ENCODE results near the gene RBM12.
"Not testable (repeated sequence)": the region's sequence is repeated elsewhere in the genome, so short reads cannot be mapped to it uniquely, and the experiment has no call there.

The RBM12 gene

DNA sequence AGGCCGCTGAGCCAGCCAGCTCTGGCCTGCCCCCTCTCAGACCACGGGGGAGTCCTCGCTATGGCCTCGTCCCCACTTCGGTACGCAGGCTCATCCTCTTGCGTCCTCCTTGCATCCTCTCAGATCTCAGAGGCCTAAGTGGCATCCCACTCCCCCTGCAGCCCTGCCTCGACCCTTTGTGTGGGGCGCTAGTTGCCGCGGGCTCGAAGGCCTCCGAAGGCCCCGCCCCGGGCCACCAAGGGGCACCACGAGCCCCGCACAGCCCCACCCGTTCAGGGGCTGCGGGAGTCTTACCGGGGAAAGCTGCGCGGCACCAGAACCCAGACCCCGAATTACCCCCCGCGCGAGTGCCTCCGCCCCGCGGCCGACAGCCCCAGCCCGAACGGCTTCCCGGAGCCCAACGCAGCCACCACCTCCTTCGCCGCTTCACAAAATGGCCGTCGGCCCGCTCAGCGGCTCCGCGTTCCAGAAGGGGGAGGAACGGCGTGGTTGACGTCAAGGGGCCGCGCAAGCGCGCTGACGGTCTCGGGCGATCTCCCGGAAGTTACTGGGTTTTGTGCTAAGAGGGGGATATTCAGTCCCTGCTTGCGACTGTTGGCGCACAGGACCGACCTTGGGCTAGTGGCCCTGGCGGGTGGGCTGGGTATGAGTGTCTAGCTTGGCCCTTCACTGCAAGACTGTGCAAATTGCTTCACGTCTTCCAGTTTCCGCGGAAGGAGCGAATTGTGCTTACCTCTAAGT is at the start of gene RBM12, which contains the start of gene CPNE1:
TSS of gene RBM12 (minus strand) at position 435 of the 741 bp plus-strand sequence. CDS start 9,578 bp downstream, outside the sequence.
TSS of gene CPNE1 (minus strand) at position 435 of the 741 bp plus-strand sequence. CDS start 31,977 bp downstream, outside the sequence.
- H3K4me1 ChIP-seq = peaks cover 29 to 42% (median 38%) of the 10 kb centered on the region in 10 experiments
- peaks cover 42 to 47% (median 45%) of the 10 kb centered on the region in 11 experiments for H4K20me1 ChIP-seq
- 0 out of 22 replicates have a peak, but pooled peaks of 1 of the 11 experiments have one; percentile 9 for TF ChIP-seq Cebpa-rat (IDR thresholded peaks at IDR 0.05)
- H3K27me3 ChIP-seq = no peaks in the 10 kb centered on the region
- peak within 1 kb of the TSS; percentile 83 to 95 (median 89) for H3K4me3 ChIP-seq
- peaks cover 0 to 4% (median 0%) of the 10 kb centered on the region in 11 experiments; a peak in 1 of 22 replicates for H3K9me3 ChIP-seq (replicated peaks in 1 of 11)
- H3K9ac ChIP-seq = peak within 1 kb of the TSS; percentile 94 to 99 (median 98)
- peak within 1 kb of the TSS; percentile 86 to 98 (median 93) for H3K4me2 ChIP-seq
- peaks cover 13 to 38% (median 20%) of the 10 kb centered on the region in 11 experiments for H3K36me3 ChIP-seq
- H3K27ac ChIP-seq = peak within 1 kb of the TSS; percentile 95 to 99 (median 98)

GRCh38 chr20:35714127-35714526 is 49.4 kb upstream of the RBM12 start:
- Histone ChIP-seq H3K36me3 (peaks cover 98 to 100% (median 100%) of the 10 kb centered on the region in 11 experiments), H3K9ac (no peak overlapping the region), H3K27ac (peak overlapping the region in 2 of 11 experiments; percentile 26 to 55; a peak in 3 of 22 replicates), H4K20me1 (peaks cover 100% of the 10 kb centered on the region in 11 experiments), H3K4me2 (peak overlapping the region in 2 of 11 experiments; percentile 4 to 26; a peak in 3 of 22 replicates), H3K9me3 (replicated peaks in 1 of 11) (no peaks in the 10 kb centered on the region), H3K27me3 (no peaks in the 10 kb centered on the region), H3K4me1 (peaks cover 0 to 20% (median 5%) of the 10 kb centered on the region in 10 experiments; a peak in 7 of 20 replicates), H3K4me3 (no peak overlapping the region)
- no peak for TF ChIP-seq Cebpa-rat (IDR thresholded peaks at IDR 0.05)

DNA sequence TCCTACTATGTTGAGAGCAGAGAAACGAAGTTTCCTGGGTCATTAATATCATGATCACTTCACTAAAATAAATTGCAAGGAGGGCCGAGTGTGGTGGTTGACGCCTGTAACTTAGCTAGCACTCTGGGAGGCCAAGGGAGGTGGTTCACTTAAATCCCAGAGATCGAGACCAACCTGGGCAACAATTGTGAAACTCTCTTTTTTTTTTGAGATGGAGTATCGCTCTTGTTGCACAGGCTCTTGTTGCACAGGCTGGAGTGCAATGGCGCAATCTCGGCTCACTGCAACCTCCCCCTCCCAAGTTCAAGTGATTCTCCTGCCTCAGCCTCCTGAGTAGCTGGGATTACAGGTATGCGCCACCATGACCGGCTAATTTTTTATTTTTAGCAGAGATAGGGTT is 48.4 kb upstream of the RBM12 start:
- peaks cover 98 to 100% (median 100%) of the 10 kb centered on the region in 11 experiments for H3K36me3 ChIP-seq
- H3K27me3 ChIP-seq; H3K9ac ChIP-seq; H3K9me3 ChIP-seq (replicated peaks in 1 of 11); H3K4me2 ChIP-seq; H3K4me3 ChIP-seq: not testable (repeated sequence)
- TF ChIP-seq Cebpa-rat (IDR thresholded peaks at IDR 0.05) = peak in 3 of 11 experiments; percentile 12 to 55 (median 18); a peak in 3 of 22 replicates
- H3K27ac ChIP-seq = peak overlapping the region in 3 of 11 experiments; percentile 10 to 26 (median 20); a peak in 4 of 22 replicates
- H4K20me1 ChIP-seq = peaks cover 100% of the 10 kb centered on the region in 11 experiments
- H3K4me1 ChIP-seq = peaks cover 0 to 20% (median 5%) of the 10 kb centered on the region in 10 experiments; a peak in 7 of 20 replicates

GRCh38 chr20:35711588-35712209 is 47.0 kb upstream of the RBM12 start:
- Histone ChIP-seq H3K27ac (no peak overlapping the region), H3K9me3 (replicated peaks in 1 of 11) (no peaks in the 10 kb centered on the region), H3K4me1 (peaks cover 0 to 20% (median 5%) of the 10 kb centered on the region in 10 experiments; a peak in 7 of 20 replicates), H3K4me2 (no peak overlapping the region), H3K4me3 (no peak overlapping the region), H3K27me3 (no peaks in the 10 kb centered on the region), H3K9ac (no peak overlapping the region), H4K20me1 (peaks cover 100% of the 10 kb centered on the region in 11 experiments), H3K36me3 (peaks cover 97 to 100% (median 100%) of the 10 kb centered on the region in 11 experiments)
- TF ChIP-seq Cebpa-rat (IDR thresholded peaks at IDR 0.05) = no peak

- Histone ChIP-seq H3K27ac (no peak overlapping the region), H3K9ac (peak overlapping the region in 1 of 11 experiments; percentile 42; a peak in 1 of 22 replicates), H4K20me1 (peaks cover 100% of the 10 kb centered on the region in 11 experiments), H3K36me3 (peaks cover 97 to 100% (median 100%) of the 10 kb centered on the region in 11 experiments), H3K4me3 (no peak overlapping the region), H3K4me2 (no peak overlapping the region), H3K4me1 (peaks cover 0 to 18% (median 5%) of the 10 kb centered on the region in 10 experiments; a peak in 7 of 20 replicates), H3K27me3 (no peaks in the 10 kb centered on the region), H3K9me3 (replicated peaks in 1 of 11) (no peaks in the 10 kb centered on the region)
- TF ChIP-seq Cebpa-rat (IDR thresholded peaks at IDR 0.05) = no peak
These were observed 46.3 kb upstream of the RBM12 start for GRCh38 chr20:35710884-35711587.

DNA sequence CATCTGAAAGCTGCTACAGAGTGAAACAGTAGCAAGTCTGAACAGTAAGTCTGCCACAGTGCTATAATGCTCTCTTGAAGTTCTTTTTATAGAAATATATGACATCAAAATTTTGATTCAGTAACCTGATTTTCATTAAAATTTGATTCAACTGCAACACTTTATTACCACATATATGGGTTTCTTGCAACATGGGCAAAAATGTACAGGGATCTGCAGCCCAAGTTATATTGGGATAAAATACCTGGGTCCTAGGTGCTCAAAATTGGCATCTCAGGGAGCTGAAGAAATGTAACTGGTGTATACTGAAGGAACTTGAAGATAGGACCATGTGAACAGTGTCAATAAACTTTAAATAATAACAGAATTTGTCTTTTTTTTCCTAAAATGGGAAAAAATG is 45.3 kb upstream of the RBM12 start:
- Histone ChIP-seq H3K4me2 (no peak overlapping the region), H3K36me3 (peaks cover 97 to 100% (median 100%) of the 10 kb centered on the region in 11 experiments), H3K4me3 (no peak overlapping the region), H4K20me1 (peaks cover 100% of the 10 kb centered on the region in 11 experiments), H3K9ac (peak overlapping the region in 1 of 11 experiments; percentile 54; a peak in 1 of 22 replicates), H3K27ac (no peak overlapping the region), H3K27me3 (no peaks in the 10 kb centered on the region), H3K9me3 (replicated peaks in 1 of 11) (no peaks in the 10 kb centered on the region), H3K4me1 (peaks cover 0 to 14% (median 5%) of the 10 kb centered on the region in 10 experiments; a peak in 7 of 20 replicates)
- no peak for TF ChIP-seq Cebpa-rat (IDR thresholded peaks at IDR 0.05)

DNA sequence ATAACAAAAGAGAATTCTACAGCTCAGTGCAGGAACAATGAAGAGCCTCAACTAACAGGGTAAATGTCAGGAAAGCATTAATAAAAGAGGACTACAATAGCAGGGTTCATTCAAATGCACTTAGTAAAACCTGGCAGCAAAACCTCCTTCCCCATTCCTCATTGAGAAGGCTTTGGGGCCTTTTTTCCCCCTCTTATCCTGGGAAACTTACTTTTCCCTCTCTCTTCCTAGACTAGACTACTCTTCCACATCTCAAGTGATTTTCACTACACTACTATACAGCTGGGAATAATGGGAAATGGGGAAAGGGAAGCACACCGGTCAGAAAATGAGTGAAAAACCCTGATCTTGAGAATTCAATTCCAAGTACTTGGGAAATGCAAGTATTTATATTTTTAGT is 44.6 kb upstream of the RBM12 start:
- TF ChIP-seq Cebpa-rat (IDR thresholded peaks at IDR 0.05) = no peak
- Histone ChIP-seq H3K27me3 (no peaks in the 10 kb centered on the region), H3K36me3 (peaks cover 97 to 100% (median 100%) of the 10 kb centered on the region in 11 experiments), H3K4me3 (no peak overlapping the region), H4K20me1 (peaks cover 100% of the 10 kb centered on the region in 11 experiments), H3K9me3 (replicated peaks in 1 of 11) (no peaks in the 10 kb centered on the region), H3K4me2 (no peak overlapping the region), H3K4me1 (peaks cover 0 to 14% (median 2%) of the 10 kb centered on the region in 10 experiments; a peak in 6 of 20 replicates), H3K27ac (no peak overlapping the region), H3K9ac (peak overlapping the region in 1 of 11 experiments; percentile 54; a peak in 1 of 22 replicates)

GRCh38 chr20:35708502-35708901 is 43.8 kb upstream of the RBM12 start:
- Histone ChIP-seq H3K4me3 (no peak overlapping the region), H3K36me3 (peaks cover 97 to 100% (median 100%) of the 10 kb centered on the region in 11 experiments), H3K9ac (no peak overlapping the region), H3K4me1 (peaks cover 0 to 14% (median 0%) of the 10 kb centered on the region in 10 experiments; a peak in 2 of 20 replicates), H4K20me1 (peaks cover 100% of the 10 kb centered on the region in 11 experiments), H3K27me3 (no peaks in the 10 kb centered on the region), H3K9me3 (replicated peaks in 1 of 11) (no peaks in the 10 kb centered on the region), H3K4me2 (no peak overlapping the region), H3K27ac (no peak overlapping the region)
- no peak for TF ChIP-seq Cebpa-rat (IDR thresholded peaks at IDR 0.05)

GRCh38 chr20:35706591-35707529 is 42.2 kb upstream of the RBM12 start:
- peaks cover 98 to 100% (median 100%) of the 10 kb centered on the region in 11 experiments for H3K36me3 ChIP-seq

GRCh38 chr20:35705894-35706293 is 41.2 kb upstream of the RBM12 start:
- not testable (repeated sequence) for H3K27me3 ChIP-seq; H3K27ac ChIP-seq; H3K4me3 ChIP-seq; H3K9me3 ChIP-seq (replicated peaks in 1 of 11); H3K4me2 ChIP-seq
- peaks cover 99 to 100% (median 100%) of the 10 kb centered on the region in 11 experiments for H4K20me1 ChIP-seq
- H3K9ac ChIP-seq = 0 out of 22 replicates have a peak overlapping the region, but pooled peaks of 1 of the 11 experiments have one; percentile 16
- H3K36me3 ChIP-seq = peaks cover 95 to 100% (median 100%) of the 10 kb centered on the region in 11 experiments
- peaks cover under 1 to 18% (median 5%) of the 10 kb centered on the region in 10 experiments; a peak in 17 of 20 replicates for H3K4me1 ChIP-seq

More at GRCh38 chr20:35706591-35707529, 42.2 kb upstream of the RBM12 start:
- peaks cover 0 to 14% (median 0%) of the 10 kb centered on the region in 10 experiments; a peak in 5 of 20 replicates for H3K4me1 ChIP-seq
- not testable (repeated sequence) for H3K4me3 ChIP-seq; H3K4me2 ChIP-seq; H3K27me3 ChIP-seq; H3K9ac ChIP-seq; H3K27ac ChIP-seq; H3K9me3 ChIP-seq (replicated peaks in 1 of 11)
- H4K20me1 ChIP-seq = peaks cover 100% of the 10 kb centered on the region in 11 experiments

Measured in BLaER1 treated with 17β-estradiol and CSF1 and Interleukin-3, amounts not matched to agents 10 nM and 100 nM (cell line).